ENCODE measurements around the gene REEP1.

- TF ChIP-seq, protein P1, sequence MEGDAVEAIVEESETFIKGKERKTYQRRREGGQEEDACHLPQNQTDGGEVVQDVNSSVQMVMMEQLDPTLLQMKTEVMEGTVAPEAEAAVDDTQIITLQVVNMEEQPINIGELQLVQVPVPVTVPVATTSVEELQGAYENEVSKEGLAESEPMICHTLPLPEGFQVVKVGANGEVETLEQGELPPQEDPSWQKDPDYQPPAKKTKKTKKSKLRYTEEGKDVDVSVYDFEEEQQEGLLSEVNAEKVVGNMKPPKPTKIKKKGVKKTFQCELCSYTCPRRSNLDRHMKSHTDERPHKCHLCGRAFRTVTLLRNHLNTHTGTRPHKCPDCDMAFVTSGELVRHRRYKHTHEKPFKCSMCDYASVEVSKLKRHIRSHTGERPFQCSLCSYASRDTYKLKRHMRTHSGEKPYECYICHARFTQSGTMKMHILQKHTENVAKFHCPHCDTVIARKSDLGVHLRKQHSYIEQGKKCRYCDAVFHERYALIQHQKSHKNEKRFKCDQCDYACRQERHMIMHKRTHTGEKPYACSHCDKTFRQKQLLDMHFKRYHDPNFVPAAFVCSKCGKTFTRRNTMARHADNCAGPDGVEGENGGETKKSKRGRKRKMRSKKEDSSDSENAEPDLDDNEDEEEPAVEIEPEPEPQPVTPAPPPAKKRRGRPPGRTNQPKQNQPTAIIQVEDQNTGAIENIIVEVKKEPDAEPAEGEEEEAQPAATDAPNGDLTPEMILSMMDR (IDR thresholded peaks at IDR 0.05), result no peak
- TF ChIP-seq EZH2 (IDR thresholded peaks at IDR 0.05; ENCODE audit: borderline replicate concordance, insufficient read depth, low read depth, low read length, poor library complexity, severe bottlenecking), result no peak
These were observed 57.2 kb downstream of the REEP1 start for GRCh38 chr2:86280191-86280667.

All from B cell (primary cell).